ENCODE measurements around the gene ZNF358. TPM values are rescaled to one million over a fixed set of nuclear protein-coding genes. Genes with fewer than 3 reads are reported as not detected.
A peak's percentile ranks its signal among the peaks of the same experiment; 100 is the strongest.
"Not testable (repeated sequence)": the region's sequence is repeated elsewhere in the genome, so short reads cannot be mapped to it uniquely, and the experiment has no call there.

The ZNF358 gene
- polyA plus RNA-seq, 1 donor, result 61.8 TPM

GRCh38 chr19:7535998-7536695 lies 20.2 kb downstream of the ZNF358 start:
- no peak for DNase-seq

GRCh38 chr19:7538990-7539389 lies 23.1 kb downstream of the ZNF358 start:
- not testable (repeated sequence) for DNase-seq

GRCh38 chr19:7539827-7540425 lies 24.0 kb downstream of the ZNF358 start:
- no peak for DNase-seq

DNA sequence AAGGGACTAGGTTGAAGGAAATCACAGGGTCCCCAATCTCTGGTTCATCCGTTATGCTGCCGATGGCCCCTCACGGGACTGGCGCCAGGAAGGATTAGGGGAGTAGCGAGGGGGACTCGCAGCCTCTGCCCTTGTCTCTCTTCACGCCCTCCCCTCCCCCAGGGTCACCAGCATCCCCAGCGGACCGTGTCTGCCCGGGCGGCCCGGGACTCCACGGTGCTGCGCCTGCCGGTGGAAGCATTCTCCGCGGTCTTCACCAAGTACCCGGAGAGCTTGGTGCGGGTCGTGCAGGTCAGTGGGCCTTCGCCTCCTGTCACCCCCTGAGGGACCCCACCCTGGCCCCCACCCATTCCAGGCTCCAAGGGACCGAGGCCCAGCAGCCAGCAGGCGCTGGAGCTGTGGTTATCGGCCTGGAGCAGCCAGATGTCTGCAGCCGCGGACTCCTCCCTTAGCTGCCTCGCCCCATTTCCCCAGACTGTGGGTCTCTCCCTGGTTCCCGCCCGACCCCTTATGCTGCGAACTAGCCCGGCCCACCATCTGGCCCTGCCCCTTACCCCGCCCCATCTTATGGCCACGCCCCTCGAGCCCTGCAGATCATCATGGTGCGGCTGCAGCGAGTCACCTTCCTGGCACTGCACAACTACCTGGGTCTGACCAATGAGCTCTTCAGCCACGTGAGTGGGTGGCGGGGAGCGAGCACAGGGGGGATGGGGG lies 25.0 kb downstream of the ZNF358 start:
- DNase-seq, result no peak

- no peak for DNase-seq
Measured at GRCh38 chr19:7541475-7541824, 25.5 kb downstream of the ZNF358 start.

GRCh38 chr19:7541828-7542443 lies 26.0 kb downstream of the ZNF358 start:
- DNase-seq, result no peak

DNA sequence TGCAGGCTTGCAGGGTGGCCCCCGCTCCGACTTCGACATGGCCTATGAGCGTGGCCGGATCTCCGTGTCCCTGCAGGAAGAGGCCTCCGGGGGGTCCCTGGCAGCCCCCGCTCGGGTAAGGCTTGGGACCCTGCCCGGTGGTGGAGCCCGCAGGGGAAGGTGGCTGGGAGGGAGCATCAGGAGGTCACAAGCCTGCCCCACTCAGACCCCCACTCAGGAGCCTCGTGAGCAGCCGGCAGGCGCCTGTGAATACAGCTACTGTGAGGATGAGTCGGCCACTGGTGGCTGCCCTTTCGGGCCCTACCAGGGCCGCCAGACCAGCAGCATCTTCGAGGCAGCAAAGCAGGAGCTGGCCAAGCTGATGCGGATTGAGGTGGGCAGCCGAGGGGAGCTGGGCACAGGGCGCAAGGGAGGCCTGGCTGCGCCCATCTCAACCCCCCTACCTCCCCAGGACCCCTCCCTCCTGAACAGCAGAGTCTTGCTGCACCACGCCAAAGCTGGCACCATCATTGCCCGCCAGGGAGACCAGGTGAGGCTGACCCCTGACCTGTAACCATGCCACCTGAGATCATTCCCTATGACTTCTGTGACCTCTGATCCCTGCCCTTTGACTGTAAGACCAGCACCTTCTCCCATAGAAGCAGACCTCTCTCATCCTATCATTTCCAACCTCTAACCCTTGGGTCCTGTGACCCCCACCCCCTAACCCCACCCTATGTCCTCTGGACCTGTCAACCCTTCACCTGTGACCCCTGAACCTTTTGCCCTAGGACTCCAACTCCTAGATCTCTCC lies 26.8 kb downstream of the ZNF358 start:
- DNase-seq, result no peak

DNA sequence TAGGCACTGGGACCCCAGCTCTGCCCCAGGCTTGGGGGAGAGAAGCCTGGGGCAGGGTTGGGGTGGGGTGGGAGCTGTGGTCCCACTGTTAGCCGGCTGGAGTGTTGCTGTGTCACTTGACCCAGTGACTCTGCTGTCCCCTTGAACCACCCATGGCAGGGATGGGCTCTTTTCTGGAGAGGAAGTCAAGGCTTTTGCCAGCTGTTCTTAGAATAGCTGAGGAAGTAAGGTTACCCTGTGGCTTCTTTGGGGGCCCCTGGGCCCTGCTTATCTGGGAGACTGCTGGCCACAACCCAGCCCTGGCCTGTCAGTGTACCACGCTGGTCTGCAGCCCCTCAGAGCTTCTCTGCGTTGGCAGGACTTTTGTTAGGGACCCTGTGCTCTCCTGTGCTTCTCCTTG lies 28.7 kb downstream of the ZNF358 start:
- no peak for DNase-seq

DNA sequence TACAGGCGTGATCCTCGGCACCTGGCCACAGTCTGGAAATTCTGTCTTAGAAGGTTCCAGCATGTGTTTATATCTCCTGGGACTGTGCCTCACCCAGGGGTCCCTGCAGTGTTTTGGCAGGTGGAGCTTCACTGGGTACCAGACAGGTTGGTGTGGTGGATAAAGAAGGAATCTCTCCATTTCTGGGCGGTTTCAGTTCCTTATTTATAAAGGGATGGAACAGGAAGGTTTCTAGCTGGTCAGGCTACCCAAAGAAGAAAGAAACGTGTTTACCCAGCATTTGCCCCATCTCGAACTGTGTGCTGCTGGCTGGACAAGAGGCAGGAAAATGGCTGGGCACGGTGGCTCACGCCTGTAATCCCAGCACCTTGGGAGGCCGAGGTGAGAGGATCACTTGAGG lies 29.4 kb downstream of the ZNF358 start:
- no peak for DNase-seq

DNA sequence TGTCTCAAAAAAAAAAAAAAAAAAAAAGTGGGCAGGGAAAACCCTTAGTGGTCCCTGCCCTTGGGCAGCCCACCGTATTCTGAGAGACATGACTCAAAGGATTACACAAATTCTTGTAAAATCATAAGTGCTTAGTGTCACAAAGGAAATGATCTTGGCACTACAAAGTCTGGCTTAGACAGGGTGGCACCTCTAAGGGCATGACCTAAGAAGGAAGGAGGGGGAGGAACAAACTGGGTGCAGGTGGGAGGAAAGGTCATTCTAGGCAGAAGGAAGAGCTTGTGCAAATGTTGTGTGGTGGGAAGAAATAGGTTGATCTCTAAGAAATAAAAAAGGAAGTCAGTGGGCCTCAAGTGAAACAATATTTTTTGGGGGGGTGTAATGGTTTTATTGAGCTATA lies 30.0 kb downstream of the ZNF358 start:
- no peak for DNase-seq

GRCh38 chr19:7547159-7547558 lies 31.3 kb downstream of the ZNF358 start:
- no peak for DNase-seq

- DNase-seq, result no peak
Measured at GRCh38 chr19:7549429-7550148, 33.7 kb downstream of the ZNF358 start.

DNA sequence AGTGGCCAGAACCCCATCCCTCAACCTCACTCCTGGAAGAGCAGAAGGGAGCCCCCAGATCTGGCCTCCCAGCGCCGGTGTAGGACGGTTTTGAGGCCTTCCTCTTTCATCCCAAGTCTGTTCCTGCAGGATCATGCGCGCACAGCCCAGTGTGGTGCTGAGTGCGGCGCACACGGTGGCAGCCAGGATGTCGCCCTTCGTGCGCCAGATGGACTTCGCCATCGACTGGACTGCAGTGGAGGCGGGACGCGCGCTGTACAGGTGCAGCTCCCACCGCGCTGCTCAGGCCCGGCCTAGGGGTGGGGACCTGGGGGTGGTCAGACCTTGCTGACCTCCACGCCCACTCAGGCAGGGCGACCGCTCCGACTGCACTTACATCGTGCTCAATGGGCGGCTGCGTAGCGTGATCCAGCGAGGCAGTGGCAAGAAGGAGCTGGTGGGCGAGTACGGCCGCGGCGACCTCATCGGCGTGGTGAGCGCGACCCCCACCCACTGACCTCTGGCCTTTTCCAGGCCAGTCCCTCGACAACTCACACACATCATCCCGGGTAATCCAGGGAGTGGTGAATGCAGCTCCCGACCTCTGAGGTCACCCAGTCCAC lies 34.4 kb downstream of the ZNF358 start:
- DNase-seq, result no peak

- DNase-seq, result peak; percentile 77
Measured at GRCh38 chr19:7550987-7551761, 35.3 kb downstream of the ZNF358 start.

- no peak for DNase-seq
Measured at GRCh38 chr19:7552781-7553180, 36.9 kb downstream of the ZNF358 start.

DNA sequence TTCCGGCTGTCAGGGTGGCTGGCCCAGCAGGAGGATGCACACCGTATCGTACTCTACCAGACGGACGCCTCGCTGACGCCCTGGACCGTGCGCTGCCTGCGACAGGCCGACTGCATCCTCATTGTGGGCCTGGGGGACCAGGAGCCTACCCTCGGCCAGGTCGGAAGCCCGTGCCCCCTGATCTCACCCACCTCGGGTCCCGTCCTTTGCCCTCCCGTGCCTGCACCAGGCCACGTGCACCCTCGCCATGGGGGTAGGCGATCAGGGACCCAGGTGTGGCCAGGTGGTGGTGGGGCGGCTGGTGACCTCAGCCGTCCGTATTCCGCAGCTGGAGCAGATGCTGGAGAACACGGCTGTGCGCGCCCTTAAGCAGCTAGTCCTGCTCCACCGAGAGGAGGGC lies 38.7 kb downstream of the ZNF358 start:
- DNase-seq, result no peak

DNA sequence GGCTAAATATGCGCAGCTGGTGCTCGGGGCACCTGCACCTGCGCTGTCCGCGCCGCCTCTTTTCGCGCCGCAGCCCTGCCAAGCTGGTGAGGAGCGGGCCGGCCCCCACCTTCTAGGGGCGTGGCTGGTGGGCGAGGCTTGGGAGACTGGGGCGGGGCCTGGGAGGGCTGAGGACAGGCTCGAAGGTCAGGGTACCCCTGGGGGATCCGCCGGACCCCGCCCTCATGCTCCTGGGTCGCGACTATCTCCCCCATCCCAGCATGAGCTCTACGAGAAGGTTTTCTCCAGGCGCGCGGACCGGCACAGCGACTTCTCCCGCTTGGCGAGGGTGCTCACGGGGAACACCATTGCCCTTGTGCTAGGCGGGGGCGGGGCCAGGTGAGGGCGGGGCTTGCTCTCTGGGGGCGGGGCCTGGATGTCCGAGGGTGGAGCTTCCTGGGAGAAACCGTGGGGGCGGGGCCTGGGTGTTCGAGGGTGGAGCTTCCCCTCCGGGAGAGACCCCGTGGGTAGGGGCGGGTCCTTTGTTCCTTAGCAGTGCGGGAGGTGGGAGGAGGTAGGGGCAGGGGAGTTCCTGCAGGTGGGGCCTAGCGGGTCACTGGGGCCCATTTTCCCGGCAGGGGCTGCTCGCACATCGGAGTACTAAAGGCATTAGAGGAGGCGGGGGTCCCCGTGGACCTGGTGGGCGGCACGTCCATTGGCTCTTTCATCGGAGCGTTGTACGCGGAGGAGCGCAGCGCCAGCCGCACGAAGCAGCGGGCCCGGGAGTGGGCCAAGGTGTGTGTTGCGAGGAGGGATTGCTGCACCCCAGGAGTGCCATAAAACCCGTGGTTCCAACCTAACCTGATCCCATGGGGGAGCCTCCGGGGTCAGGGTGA lies 39.3 kb downstream of the ZNF358 start:
- DNase-seq, result no peak

DNA sequence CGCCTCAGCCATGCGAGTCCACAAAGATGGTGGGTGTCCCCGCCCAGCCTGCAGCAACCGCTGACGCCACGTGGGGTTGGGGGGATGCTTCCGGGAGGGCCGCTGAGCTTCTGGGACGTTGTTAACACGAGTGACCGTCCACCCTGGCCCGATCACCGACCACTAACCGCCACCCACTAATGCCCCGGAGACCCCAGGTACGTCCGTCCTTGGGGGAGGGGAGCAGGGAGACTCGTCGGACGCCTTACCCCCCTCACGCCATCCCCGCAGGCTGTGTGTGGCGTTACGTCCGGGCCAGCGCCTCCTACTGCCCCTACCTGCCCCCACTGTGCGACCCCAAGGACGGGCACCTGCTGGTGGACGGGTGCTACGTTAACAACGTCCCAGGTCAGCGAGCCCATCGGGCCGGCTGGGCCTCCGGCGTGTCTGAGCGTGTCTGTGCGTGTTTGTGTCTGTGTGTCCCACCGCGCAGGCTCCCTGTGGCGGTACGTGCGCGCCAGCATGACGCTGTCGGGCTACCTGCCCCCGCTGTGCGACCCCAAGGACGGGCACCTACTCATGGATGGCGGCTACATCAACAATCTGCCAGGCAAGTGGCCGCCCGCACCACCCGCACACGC lies 40.9 kb downstream of the ZNF358 start:
- no peak for DNase-seq

- no peak for DNase-seq
Measured at GRCh38 chr19:7558667-7559066, 42.8 kb downstream of the ZNF358 start.

Measured in hindlimb muscle (tissue), 1 donor.